Fibroblast of the conjunctiva (primary cell): ENCODE results near the gene TOMM7.
"Not testable (repeated sequence)": the region's sequence is repeated elsewhere in the genome, so short reads cannot be mapped to it uniquely, and the experiment has no call there.

ENCODE experiments used
- DNase-seq: peaks from one replicate; pipeline ENCODE4 v3.0.0-alpha.2; 2010; ENCODE audit warnings: low read depth

The TOMM7 gene

DNA sequence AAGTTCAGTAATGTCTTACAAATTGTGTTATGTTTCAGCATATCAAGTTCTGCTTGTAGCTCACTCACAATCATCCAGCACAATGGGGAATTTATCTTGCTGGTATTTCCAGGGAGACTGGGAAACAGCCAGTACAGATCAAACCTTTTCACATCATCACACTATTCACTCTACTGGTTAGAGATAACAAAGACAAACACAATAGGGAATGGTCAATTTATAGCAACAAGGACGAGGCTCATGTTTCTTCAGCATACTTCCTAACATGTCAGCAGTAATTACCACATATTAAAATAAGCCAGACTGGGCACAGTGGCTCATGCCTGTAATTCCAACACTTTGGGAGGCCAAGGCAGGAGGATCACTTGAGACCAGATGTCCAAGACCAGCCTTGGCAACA lies 38.3 kb downstream of the TOMM7 start:
- no peak for DNase-seq

DNA sequence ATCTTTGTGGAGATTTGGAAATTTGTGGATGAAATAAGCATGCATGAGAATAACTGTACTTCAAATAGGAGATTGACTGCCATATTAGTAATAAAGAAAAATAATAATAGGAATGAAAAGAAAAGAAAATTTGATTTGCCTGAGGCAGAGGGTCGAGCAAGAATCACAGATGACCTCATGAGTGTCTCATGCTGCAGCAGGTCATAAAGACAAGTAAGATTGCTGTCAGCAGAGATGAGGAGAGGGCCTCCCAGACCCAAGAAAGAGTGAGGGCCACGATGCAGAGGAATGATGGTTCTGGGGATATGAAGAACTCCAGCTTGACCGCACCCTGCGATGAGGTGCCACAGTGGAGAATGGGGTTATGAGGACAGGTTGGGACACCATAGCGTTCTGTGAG lies 39.2 kb downstream of the TOMM7 start:
- DNase-seq, result no peak

DNA sequence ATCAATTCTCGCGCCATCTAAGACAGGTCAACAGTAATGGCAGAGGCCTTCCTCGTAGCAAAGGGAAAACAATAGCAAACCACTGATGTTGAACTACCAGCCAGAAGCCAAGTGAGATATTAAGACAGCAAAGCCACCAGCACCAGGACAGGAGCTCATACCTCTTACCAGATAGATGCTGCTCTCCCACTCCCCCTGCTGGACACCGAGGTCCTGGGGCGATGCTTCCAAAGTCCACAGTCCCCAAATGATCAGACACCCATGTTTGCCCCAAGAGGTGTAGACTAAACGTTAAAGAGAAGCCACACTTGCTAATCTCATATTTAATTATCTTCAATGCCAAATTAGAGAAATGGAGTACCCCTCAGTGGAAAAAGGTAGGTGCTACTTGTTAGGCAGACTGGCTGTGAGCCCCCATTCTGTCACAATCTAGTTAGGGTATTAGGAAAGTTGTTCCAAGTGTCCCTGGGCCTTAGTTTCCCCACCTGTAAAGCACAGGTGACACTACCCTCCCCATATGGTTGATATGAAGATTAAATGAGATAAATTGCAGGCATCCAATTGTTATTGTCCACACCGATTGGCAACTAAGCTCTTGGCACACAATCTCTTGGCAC lies 39.9 kb downstream of the TOMM7 start:
- DNase-seq, result peak; percentile 32

DNA sequence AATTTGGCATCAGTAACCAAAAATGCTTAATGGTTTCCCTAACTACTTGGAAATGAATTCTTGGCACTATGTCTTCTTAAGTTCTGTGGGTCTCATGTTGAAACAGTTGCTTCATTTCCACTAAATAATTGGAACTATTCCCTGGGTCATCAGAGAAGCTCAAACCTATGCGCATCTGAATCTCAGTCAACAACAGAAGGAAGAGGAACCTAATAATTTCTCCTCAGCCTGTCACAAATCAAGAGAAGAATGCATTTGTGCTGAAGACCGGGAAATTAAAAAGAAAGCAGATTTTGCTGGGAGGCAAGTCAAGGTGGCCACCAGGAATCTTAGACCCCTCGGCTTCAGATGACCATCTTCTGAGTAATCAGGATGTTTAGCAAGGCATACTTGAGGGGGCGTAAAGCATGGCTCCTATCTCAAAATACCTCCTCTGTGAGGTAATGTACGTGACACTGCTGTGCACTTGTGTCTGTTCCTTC lies 41.4 kb downstream of the TOMM7 start:
- peak; percentile 33 for DNase-seq

DNA sequence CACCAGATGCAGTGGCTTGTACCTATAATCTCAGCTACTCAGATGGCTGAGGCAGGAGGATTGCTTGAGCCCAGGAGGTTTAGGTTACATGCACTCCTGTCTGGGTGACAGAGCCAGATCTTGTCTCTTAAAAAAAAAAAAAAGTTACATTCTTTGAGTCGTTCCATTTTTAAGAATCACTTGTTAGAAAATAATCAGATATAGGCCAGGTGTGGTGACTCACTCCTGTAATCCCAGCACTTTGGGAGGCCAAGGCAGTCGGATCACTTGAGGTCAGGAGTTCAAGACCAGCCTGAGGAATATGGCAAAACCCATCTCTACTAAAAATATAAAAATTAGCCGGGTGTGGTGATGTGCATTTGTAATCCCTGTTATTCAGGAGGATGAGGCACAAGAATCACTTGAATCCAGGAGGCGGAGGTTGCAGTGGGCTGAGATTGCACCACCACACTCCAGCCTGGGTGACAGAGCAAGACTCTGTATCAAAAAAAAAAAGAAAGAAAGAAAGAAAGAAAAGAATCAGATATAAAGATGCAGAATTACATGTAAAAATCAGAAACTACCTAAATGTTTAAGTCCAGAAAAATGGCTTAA lies 42.8 kb downstream of the TOMM7 start:
- not testable (repeated sequence) for DNase-seq

DNA sequence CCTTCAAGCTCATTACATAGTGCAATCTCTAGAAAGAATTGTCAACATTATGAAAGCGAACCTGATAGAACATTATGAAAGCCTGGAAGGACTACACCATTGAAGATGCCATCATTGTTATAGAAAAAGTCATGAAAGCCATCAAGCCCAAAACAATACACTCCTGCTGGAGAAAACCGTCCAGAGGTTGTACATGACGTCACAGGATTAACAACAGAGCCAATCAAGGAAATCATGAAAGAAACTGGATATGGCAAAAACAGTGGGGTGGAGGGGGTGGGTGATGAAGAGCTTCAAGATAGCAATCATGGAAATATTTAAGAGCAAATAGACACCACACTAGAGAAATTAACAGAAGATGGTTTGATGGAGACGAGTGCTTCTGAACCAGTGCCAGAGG lies 45.7 kb downstream of the TOMM7 start:
- DNase-seq, result no peak

DNA sequence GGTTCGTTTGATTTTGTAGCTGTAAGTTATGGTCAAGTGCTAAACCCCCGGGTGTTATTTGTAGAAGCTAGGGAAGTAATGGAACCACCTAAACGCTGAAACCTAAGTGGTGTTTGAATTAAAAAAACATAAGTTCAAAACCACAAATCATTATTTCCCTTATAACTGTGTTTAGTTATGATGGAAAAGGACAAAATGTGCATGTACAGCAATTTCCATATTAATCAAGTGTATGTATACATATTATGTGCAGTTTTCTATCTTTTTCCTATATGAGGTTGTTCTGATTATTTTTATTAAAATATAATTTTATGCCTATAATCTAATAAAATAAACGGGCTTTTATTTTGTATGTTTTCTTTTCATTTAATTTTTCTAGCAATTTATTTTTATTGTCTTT lies 49.8 kb downstream of the TOMM7 start:
- no peak for DNase-seq

DNA sequence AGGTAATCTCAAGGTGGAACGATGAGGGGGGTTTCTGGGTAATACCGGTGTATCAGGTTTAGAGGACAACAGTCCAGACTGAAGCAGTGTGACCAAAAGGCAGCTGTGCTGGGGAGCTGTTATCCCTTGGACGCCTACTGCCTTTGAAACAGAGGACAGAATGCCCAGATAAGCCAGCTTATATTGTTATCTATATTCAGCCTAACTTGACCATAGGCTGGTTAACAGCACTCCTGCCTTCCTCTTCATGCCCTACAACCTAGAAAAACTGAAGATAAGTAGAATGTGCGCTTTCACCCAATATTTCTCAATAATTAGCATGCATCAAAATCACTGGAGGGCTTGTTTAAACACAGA lies 50.8 kb downstream of the TOMM7 start:
- no peak for DNase-seq

DNA sequence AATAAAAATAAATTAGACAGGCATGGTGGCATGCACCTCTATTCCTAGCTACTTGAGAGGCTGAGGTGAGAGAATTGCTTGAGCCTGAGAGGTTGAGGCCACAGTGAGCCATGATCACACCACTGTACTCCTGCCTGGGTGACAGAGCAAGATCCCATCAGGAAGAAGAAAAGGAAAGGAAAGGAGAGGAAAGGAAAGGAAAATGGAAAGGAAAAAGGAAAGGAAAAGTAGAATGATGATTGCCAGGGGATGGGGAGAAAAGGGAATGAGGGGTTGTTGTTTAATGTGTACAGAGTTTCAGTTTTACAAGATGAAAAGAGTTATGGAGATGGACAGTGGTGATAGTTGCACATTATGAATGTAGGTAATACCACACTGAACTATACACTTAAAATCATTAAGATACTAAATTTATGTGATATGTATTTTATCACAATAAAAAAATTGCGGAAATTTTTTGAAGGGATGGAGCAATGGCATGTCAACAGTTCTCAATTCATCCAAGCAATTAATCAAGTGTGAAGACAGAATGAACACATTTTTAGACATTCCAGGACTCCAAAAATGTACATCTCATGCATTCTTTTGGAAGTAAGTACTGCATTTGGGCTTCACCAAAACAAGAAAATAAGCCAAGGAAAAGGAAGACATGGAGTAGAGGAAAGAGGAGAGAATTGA lies 51.3 kb downstream of the TOMM7 start:
- DNase-seq, result no peak

DNA sequence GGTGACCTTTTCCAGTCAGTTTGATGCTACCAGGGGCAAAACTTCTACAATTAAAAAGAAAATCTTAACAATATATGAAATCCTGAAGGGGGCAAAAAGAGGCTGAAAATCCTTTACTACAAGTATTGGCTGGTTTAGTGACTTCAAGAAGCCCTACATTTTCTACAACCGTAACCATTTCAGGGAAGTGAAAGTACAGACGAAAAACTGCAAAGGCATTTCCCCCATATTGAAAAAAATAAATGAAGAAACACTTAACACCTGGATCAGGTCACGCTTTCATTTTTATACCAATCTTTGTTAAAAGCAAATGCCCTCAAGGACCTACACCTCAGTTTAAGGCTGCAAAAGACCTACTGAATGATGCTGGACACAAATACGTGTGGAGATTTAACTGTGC lies 57.0 kb downstream of the TOMM7 start:
- no peak for DNase-seq
